Left lung (tissue), 10 donors: ENCODE measurements around the gene MYBBP1A. TPM values are rescaled to one million over a fixed set of nuclear protein-coding genes. Genes with fewer than 3 reads are reported as not detected.

Experiments used
- ATAC-seq: fragments of 200-7000 bp; cut with Tn5 transposase; one replicate; pipeline ENCODE4 v1.9.1; 2020; ENCODE audit warnings: moderate library complexity
- DNase-seq, 4 donors: peaks; one replicate each; pipeline ENCODE4 v3.0.0-alpha.2; 2013 to 2020
- H3K27ac ChIP-seq, 2 donors: fragments of 200-600 bp; sonication (generic) in 1 of 2; one replicate each; pipeline versions ENCODE4 v1.5.0 to v1.8.0; 2020 to 2021
- H3K27me3 ChIP-seq, 2 donors: fragments of 200-600 bp; sonication (generic) in 1 of 2; one replicate each; pipeline versions ENCODE4 v1.5.0 to v1.8.0; 2020 to 2021
- H3K36me3 ChIP-seq, 2 donors: fragments of 200-600 bp; sonication (generic) in 1 of 2; one replicate each; pipeline versions ENCODE4 v1.5.0 to v1.8.0; 2020 to 2021
- H3K4me1 ChIP-seq, 2 donors: fragments of 200-600 bp; one replicate each; pipeline ENCODE4 v1.8.0; 2021
- H3K4me3 ChIP-seq, 2 donors: fragments of 200-600 bp; sonication (generic) in 1 of 2; one replicate each; pipeline versions ENCODE4 v1.5.0 to v1.8.0; 2020 to 2021; ENCODE audit warnings: mild to moderate bottlenecking in 1 of 2
- H3K9me3 ChIP-seq, 2 donors: fragments of 200-600 bp; sonication (generic) in 1 of 2; one replicate each; pipeline versions ENCODE4 v1.5.0 to v1.8.0; 2020 to 2021
- CTCF ChIP-seq, 2 donors: fragments of 200-600 bp; sonication (generic) in 1 of 2; IDR thresholded peaks; one replicate each; pipeline versions ENCODE4 v1.5.0 to v1.8.0; 2021; ENCODE audit warnings: antibody characterized with exemption in 2 of 2
- intact Hi-C, 2 donors: fragments of 100-400 bp; cut with DNase I; formaldehyde crosslinking; loops; one replicate each; pipeline versions ENCODE4 v1.11.2 to v1.14.2; 2022
- polyA plus RNA-seq, 6 donors: library from polyadenylated mRNA; unstranded; fragments of 120-200 nt; gene quantifications; one replicate each; pipeline ENCODE4 v1.2.1, GENCODE V29; 2013; ENCODE audit not compliant: insufficient read length in 6 of 6
- total RNA-seq, 2 donors: library from RNA; stranded (reverse); fragmentation: NEBNext Ultra II Directional; extraction: Animal tissue kit (Norgen Biotek cat#: 25700); gene quantifications; one replicate each; pipeline ENCODE4 v1.2.1, GENCODE V29; 2021
- donor health status: DM: no; HTN: yes; CAD: no.
- donor health status: DM: no; HTN: no; CAD: no.

Gene MYBBP1A
- total and polyA plus RNA-seq, 8 donors = 28.6 to 53.8 (median 40.6) TPM

GRCh38 chr17:4543557-4544026 is 11.6 kb downstream of the MYBBP1A start:
- H3K36me3 ChIP-seq = peaks cover 0 to 100% of the 10 kb centered on the region in 2 donors
- no peak overlapping the region for H3K27ac ChIP-seq
- H3K4me1 ChIP-seq = peaks cover 0 to 31% of the 10 kb centered on the region in 2 donors
- no peak overlapping the region for H3K4me3 ChIP-seq
- H3K27me3 ChIP-seq = no peaks in the 10 kb centered on the region
- intact Hi-C loops = loop anchor here in 1 of 2 donors (10.0 kb wide), 1 partner anchor 119 kb away; no protein-coding TSS in a partner anchor
- TF ChIP-seq CTCF (IDR thresholded peaks at IDR 0.05) = no peak
- ATAC-seq (no peak), DNase-seq (peak in 1 of 4 donors; percentile 71)
- no peaks in the 10 kb centered on the region for H3K9me3 ChIP-seq

GRCh38 chr17:4542726-4543191 is 12.4 kb downstream of the MYBBP1A start:
- ATAC-seq (no peak), DNase-seq (peak in 1 of 4 donors; percentile 71)
- no peaks in the 10 kb centered on the region for H3K27me3 ChIP-seq
- no peak for TF ChIP-seq CTCF (IDR thresholded peaks at IDR 0.05)
- no peak overlapping the region for H3K27ac ChIP-seq
- H3K4me1 ChIP-seq = peaks cover 0 to 39% of the 10 kb centered on the region in 2 donors
- no peak overlapping the region for H3K4me3 ChIP-seq
- intact Hi-C loops = loop anchor here in 1 of 2 donors (10.0 kb wide), 1 partner anchor 118 kb away; no protein-coding TSS in a partner anchor
- peaks cover 0 to 100% of the 10 kb centered on the region in 2 donors for H3K36me3 ChIP-seq
- no peaks in the 10 kb centered on the region for H3K9me3 ChIP-seq

GRCh38 chr17:4542003-4542725 is 13.0 kb downstream of the MYBBP1A start:
- H3K27ac ChIP-seq = peak overlapping the region in 1 of 2 donors; percentile 57
- H3K4me3 ChIP-seq = no peak overlapping the region
- TF ChIP-seq CTCF (IDR thresholded peaks at IDR 0.05) = no peak
- intact Hi-C loops = loop anchor here in 1 of 2 donors (10.0 kb wide), 1 partner anchor 117 kb away; no protein-coding TSS in a partner anchor
- H3K27me3 ChIP-seq = no peaks in the 10 kb centered on the region
- peaks cover 4 to 45% of the 10 kb centered on the region in 2 donors for H3K4me1 ChIP-seq
- peaks cover 0 to 99% of the 10 kb centered on the region in 2 donors for H3K36me3 ChIP-seq
- ATAC-seq = no peak
- peak in 1 of 4 donors; percentile 57 for DNase-seq
- H3K9me3 ChIP-seq = no peaks in the 10 kb centered on the region

GRCh38 chr17:4541328-4542002 is 13.7 kb downstream of the MYBBP1A start:
- DNase-seq (peak in 2 of 4 donors; percentile 32 to 61), ATAC-seq (no peak)
- no peak for TF ChIP-seq CTCF (IDR thresholded peaks at IDR 0.05)
- H3K4me3 ChIP-seq = no peak overlapping the region
- H3K27ac ChIP-seq = peak overlapping the region in 1 of 2 donors; percentile 57
- intact Hi-C loops = loop anchor here in 1 of 2 donors (10.0 kb wide), 1 partner anchor 117 kb away; no protein-coding TSS in a partner anchor
- H3K4me1 ChIP-seq = peaks cover 6 to 52% of the 10 kb centered on the region in 2 donors
- H3K27me3 ChIP-seq = no peaks in the 10 kb centered on the region
- peaks cover 0 to 92% of the 10 kb centered on the region in 2 donors for H3K36me3 ChIP-seq
- no peaks in the 10 kb centered on the region for H3K9me3 ChIP-seq
